Heart left ventricle (tissue), 16 donors: ENCODE data around the gene C1QA. TPM values are rescaled to one million over a fixed set of nuclear protein-coding genes. Genes with fewer than 3 reads are reported as not detected.

Experiments
- ATAC-seq, 4 donors: fragments of 200-7000 bp; cut with Tn5 transposase; one replicate each; pipeline ENCODE4 v1.9.1; 2020 to 2022; ENCODE audit warnings: moderate library complexity in 4 of 4, mild to moderate bottlenecking in 3 of 4, moderate number of reproducible peaks in 1 of 4
- DNase-seq, 5 donors: peaks; one replicate each; pipeline ENCODE4 v3.0.0-alpha.2; 2020
- H3K27ac ChIP-seq, 12 donors: fragments of 200-600 bp; sonication (generic) in 4 of 12; one replicate each; pipeline versions ENCODE4 v1.5.0 to v1.8.0; 2016 to 2022; ENCODE audit warnings: mild to moderate bottlenecking in 2 of 12
- H3K27me3 ChIP-seq, 9 donors: fragments of 200-600 bp; sonication (generic) in 2 of 9; one replicate each; pipeline versions ENCODE4 v1.5.1 to v1.8.0; 2016 to 2022; ENCODE audit warnings: mild to moderate bottlenecking in 3 of 9
- H3K36me3 ChIP-seq, 9 donors: fragments of 200-600 bp; sonication (generic) in 2 of 9; one replicate each; pipeline versions ENCODE4 v1.5.0 to v1.8.0; 2018 to 2022; ENCODE audit warnings: mild to moderate bottlenecking in 2 of 9
- H3K4me1 ChIP-seq, 12 donors: fragments of 200-600 bp; sonication (generic) in 4 of 12; one replicate each; pipeline versions ENCODE4 v1.5.0 to v1.8.0; 2016 to 2022; ENCODE audit warnings: mild to moderate bottlenecking in 3 of 12
- H3K4me3 ChIP-seq, 12 donors: fragments of 200-600 bp; sonication (generic) in 4 of 12; one replicate each; pipeline versions ENCODE4 v1.5.0 to v1.8.0; 2017 to 2022; ENCODE audit warnings: mild to moderate bottlenecking in 9 of 12, moderate library complexity in 4 of 12
- H3K9me3 ChIP-seq, 12 donors: fragments of 200-600 bp; sonication (generic) in 4 of 12; one replicate each; pipeline versions ENCODE4 v1.5.0 to v1.8.0; 2016 to 2022; ENCODE audit warnings: mild to moderate bottlenecking in 1 of 12
- CTCF ChIP-seq, 12 donors: fragments of 200-600 bp; sonication (generic) in 4 of 12; IDR thresholded peaks; one replicate each; pipeline versions ENCODE4 v1.5.0 to v1.8.0; 2018 to 2022; ENCODE audit warnings: antibody characterized with exemption in 12 of 12, mild to moderate bottlenecking in 5 of 12
- POLR2A ChIP-seq, 2 donors: fragments of 450-650 bp; IDR thresholded peaks; one replicate each; pipeline ENCODE4 v1.6.1; 2017; ENCODE audit warnings: antibody characterized with exemption in 2 of 2, mild to moderate bottlenecking in 2 of 2, moderate library complexity in 2 of 2
- WGBS, 4 donors: extraction: QIAGEN DNeasy Blood & Tissue Kit in 2 of 4; methylation state at CpG; one replicate each; pipeline versions ENCODE4 v1.1.5 to v1.1.7; 2013 to 2018; 5-methylcytosine and 5-hydroxymethylcytosine counted together
- intact Hi-C, 10 donors: fragments of 100-400 bp; cut with DNase I; formaldehyde crosslinking; loops; one replicate each; pipeline versions ENCODE4 v1.11.1 to v1.14.2; 2022
- polyA plus RNA-seq, 2 donors: library from polyadenylated mRNA; stranded (reverse); fragments of 200-250 nt; gene quantifications; one replicate each; pipeline ENCODE4 v1.2.3, GENCODE V29; 2013
- total RNA-seq, 9 donors: library from RNA; depleted of rRNA in 2 of 9; stranded (reverse); fragments of >200 nt in 2 of 9; fragmentation: NEBNext Ultra II Directional in 3 of 9; extraction: Animal tissue kit (Norgen Biotek cat#: 25700) in 3 of 9; gene quantifications; one replicate each; pipeline versions ENCODE4 v1.1.0 to v1.2.4, GENCODE V29; 2016 to 2023
- donor health status: ischemic (EF 13 %, LVEDD 7.1; RV severe dilation, severe dysfunction).
- donor health status: healthy with polysubstance abuse.
- donor health status: DM: no; HTN: yes; CAD: no.
- donor health status: DM: no; HTN: no; CAD: no.
- donor health status: ischemic (EF 25% LVEDD 6.9; RV normal size, moderate dysfunction).
- donor health status: ischemic (EF 25% LVEDD 5.7; RV mildly dilated, moderate dysfunction).
- donor health status: healthy.
- donor health status: DM: yes; HTN: yes; CAD: no.
- donor health status: ischemic (EF 35%, LVEDD 5.7; RV mildly dilated, moderate dysfunction).
- donor health status: nonischemic (EF 11% LVEDD 7.7; RV severe dilation, severe dysfunction).
- donor health status: DM: yes; HTN: yes; CAD: no.
- donor health status: PGD.
- donor health status: ischemic (EF 29% LVEDD 5.4; RV normal size, mild dysfunction).
- donor health status: nonischemic (EF 23%, LVEDD 6.1; RV moderate dilation, normal function).

Gene C1QA
- total and polyA plus RNA-seq, 11 donors = 24.8 to 675 (median 46.6) TPM

- no peaks in the 10 kb centered on the region for H3K36me3 ChIP-seq
- no peaks in the 10 kb centered on the region for H3K9me3 ChIP-seq
- intact Hi-C loops = no loop called here
- DNase-seq (no peak), ATAC-seq (no peak)
- TF ChIP-seq CTCF (IDR thresholded peaks at IDR 0.05) (no peak), POLR2A (IDR thresholded peaks at IDR 0.05) (no peak)
- WGBS, 4 donors = 42 to 71% (median 50%) methylated on average over 3 to 4 of the region's 4 CpGs
- H3K27me3 ChIP-seq = peaks cover 0 to 98% (median 29%) of the 10 kb centered on the region in 9 donors
- H3K4me3 ChIP-seq = no peak overlapping the region
- H3K4me1 ChIP-seq = no peaks in the 10 kb centered on the region
- H3K27ac ChIP-seq = no peak overlapping the region
Measured at GRCh38 chr1:22621761-22622160, 14.7 kb upstream of the C1QA start.

GRCh38 chr1:22625262-22625925 lies 11.0 kb upstream of the C1QA start:
- no peaks in the 10 kb centered on the region for H3K9me3 ChIP-seq
- 31 to 39% (median 36%) methylated on average over 9 of the region's 9 CpGs for WGBS, 4 donors
- intact Hi-C loops = no loop called here
- no peaks in the 10 kb centered on the region for H3K4me1 ChIP-seq
- H3K27me3 ChIP-seq = peaks cover 0 to 89% (median 28%) of the 10 kb centered on the region in 9 donors
- no peak overlapping the region for H3K4me3 ChIP-seq
- no peak overlapping the region for H3K27ac ChIP-seq
- DNase-seq (no peak), ATAC-seq (no peak)
- H3K36me3 ChIP-seq = no peaks in the 10 kb centered on the region
- TF ChIP-seq CTCF (IDR thresholded peaks at IDR 0.05) = no peak
- TF ChIP-seq POLR2A (IDR thresholded peaks at IDR 0.05) = no peak

GRCh38 chr1:22626237-22627157 lies 9.9 kb upstream of the C1QA start:
- no peak for TF ChIP-seq CTCF (IDR thresholded peaks at IDR 0.05)
- no peak for TF ChIP-seq POLR2A (IDR thresholded peaks at IDR 0.05)
- no peak for ATAC-seq
- H3K4me3 ChIP-seq = no peak overlapping the region
- H3K27me3 ChIP-seq = peaks cover 0 to 79% (median 28%) of the 10 kb centered on the region in 9 donors
- no peak for DNase-seq
- H3K9me3 ChIP-seq = no peaks in the 10 kb centered on the region
- H3K4me1 ChIP-seq = no peaks in the 10 kb centered on the region
- WGBS, 4 donors = 16 to 20% (median 19%) methylated on average over 8 to 20 of the region's 20 CpGs
- H3K36me3 ChIP-seq = no peaks in the 10 kb centered on the region
- intact Hi-C loops = no loop called here
- H3K27ac ChIP-seq = no peak overlapping the region

GRCh38 chr1:22627331-22627730 lies 9.1 kb upstream of the C1QA start:
- no peaks in the 10 kb centered on the region for H3K36me3 ChIP-seq
- TF ChIP-seq POLR2A (IDR thresholded peaks at IDR 0.05) (no peak), CTCF (IDR thresholded peaks at IDR 0.05) (no peak)
- WGBS, 4 donors = 46 to 62% (median 53%) methylated on average over 4 to 5 of the region's 5 CpGs
- no peaks in the 10 kb centered on the region for H3K4me1 ChIP-seq
- no peak overlapping the region for H3K4me3 ChIP-seq
- H3K27me3 ChIP-seq = peaks cover 0 to 73% (median 28%) of the 10 kb centered on the region in 9 donors
- DNase-seq (no peak), ATAC-seq (no peak)
- intact Hi-C loops = no loop called here
- no peaks in the 10 kb centered on the region for H3K9me3 ChIP-seq
- no peak overlapping the region for H3K27ac ChIP-seq
